ENCODE results near the gene TIGD6.

DNA sequence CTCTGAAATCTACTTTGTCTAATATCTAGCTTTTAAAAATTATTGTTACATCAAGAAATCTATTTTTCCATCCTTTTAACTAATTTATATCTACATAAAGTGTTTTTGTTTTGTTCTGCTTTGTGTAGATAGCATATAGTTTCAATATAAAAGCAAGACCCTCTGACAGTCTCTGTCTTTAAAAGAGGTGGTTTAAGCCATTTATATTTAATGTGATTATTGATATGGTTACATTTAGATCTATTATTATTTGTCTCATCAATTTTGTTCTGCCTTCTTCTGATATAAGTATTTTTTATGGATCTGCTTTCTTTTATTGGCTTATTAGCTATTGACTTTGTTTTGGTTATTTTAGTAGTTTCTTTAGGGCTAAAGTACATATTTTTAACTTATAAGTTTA is 16.1 kb upstream of the TIGD6 start:
- TF ChIP-seq, protein P1, sequence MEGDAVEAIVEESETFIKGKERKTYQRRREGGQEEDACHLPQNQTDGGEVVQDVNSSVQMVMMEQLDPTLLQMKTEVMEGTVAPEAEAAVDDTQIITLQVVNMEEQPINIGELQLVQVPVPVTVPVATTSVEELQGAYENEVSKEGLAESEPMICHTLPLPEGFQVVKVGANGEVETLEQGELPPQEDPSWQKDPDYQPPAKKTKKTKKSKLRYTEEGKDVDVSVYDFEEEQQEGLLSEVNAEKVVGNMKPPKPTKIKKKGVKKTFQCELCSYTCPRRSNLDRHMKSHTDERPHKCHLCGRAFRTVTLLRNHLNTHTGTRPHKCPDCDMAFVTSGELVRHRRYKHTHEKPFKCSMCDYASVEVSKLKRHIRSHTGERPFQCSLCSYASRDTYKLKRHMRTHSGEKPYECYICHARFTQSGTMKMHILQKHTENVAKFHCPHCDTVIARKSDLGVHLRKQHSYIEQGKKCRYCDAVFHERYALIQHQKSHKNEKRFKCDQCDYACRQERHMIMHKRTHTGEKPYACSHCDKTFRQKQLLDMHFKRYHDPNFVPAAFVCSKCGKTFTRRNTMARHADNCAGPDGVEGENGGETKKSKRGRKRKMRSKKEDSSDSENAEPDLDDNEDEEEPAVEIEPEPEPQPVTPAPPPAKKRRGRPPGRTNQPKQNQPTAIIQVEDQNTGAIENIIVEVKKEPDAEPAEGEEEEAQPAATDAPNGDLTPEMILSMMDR (conservative IDR thresholded peaks at IDR 0.05 in 1 of 2, IDR thresholded peaks at IDR 0.05 in 1 of 2; ENCODE audit: extremely low read depth in 1 of 2, insufficient read depth in 1 of 2, low read depth in 1 of 2, low read length in 2 of 2): no peak
- TF ChIP-seq EZH2 (IDR thresholded peaks at IDR 0.05; ENCODE audit: borderline replicate concordance, low read length): no peak
